ENCODE data around the gene OTULIN.

- TF ChIP-seq SP1 (IDR thresholded peaks at IDR 0.05) (no peak), RAD21 (IDR thresholded peaks at IDR 0.05) (no peak), REST (IDR thresholded peaks at IDR 0.05) (no peak), HNF4G (IDR thresholded peaks at IDR 0.05) (no peak), YY1 (IDR thresholded peaks at IDR 0.05) (no peak), GABPA (IDR thresholded peaks at IDR 0.05 in 1 of 2, conservative IDR thresholded peaks at IDR 0.05 in 1 of 2) (no peak), RXRA (IDR thresholded peaks at IDR 0.05) (no peak), EGR1 (IDR thresholded peaks at IDR 0.05; ENCODE audit: low read depth in 2 of 2) (no peak), JUND (IDR thresholded peaks at IDR 0.05) (no peak), FOXA1 (IDR thresholded peaks at IDR 0.05) (no peak), TAF1 (conservative IDR thresholded peaks at IDR 0.05) (no peak), NR2F2 (IDR thresholded peaks at IDR 0.05) (no peak)
- TF ChIP-seq, protein P1, sequence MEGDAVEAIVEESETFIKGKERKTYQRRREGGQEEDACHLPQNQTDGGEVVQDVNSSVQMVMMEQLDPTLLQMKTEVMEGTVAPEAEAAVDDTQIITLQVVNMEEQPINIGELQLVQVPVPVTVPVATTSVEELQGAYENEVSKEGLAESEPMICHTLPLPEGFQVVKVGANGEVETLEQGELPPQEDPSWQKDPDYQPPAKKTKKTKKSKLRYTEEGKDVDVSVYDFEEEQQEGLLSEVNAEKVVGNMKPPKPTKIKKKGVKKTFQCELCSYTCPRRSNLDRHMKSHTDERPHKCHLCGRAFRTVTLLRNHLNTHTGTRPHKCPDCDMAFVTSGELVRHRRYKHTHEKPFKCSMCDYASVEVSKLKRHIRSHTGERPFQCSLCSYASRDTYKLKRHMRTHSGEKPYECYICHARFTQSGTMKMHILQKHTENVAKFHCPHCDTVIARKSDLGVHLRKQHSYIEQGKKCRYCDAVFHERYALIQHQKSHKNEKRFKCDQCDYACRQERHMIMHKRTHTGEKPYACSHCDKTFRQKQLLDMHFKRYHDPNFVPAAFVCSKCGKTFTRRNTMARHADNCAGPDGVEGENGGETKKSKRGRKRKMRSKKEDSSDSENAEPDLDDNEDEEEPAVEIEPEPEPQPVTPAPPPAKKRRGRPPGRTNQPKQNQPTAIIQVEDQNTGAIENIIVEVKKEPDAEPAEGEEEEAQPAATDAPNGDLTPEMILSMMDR (IDR thresholded peaks at IDR 0.05; ENCODE audit: low read depth, low read length, missing input control), result no peak
- TF ChIP-seq, protein P2, sequence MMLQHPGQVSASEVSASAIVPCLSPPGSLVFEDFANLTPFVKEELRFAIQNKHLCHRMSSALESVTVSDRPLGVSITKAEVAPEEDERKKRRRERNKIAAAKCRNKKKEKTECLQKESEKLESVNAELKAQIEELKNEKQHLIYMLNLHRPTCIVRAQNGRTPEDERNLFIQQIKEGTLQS (IDR thresholded peaks at IDR 0.05), result no peak
Observed at GRCh38 chr5:14745188-14745563, 80.7 kb downstream of the OTULIN start.

Measured in liver (tissue), 3 donors.